Tibial artery (tissue), 4 donors: ENCODE results near the gene ADGRL4.
A peak's percentile ranks its signal among the peaks of the same experiment; 100 is the strongest.

Source experiments
- DNase-seq, 2 donors: peaks; one replicate each; pipeline ENCODE4 v3.0.0-alpha.2; 2019
- H3K27ac ChIP-seq, 2 donors: fragments of 200-600 bp; sonication (generic) in 1 of 2; 1 replicate in 1 of 2; 2 replicates in 1 of 2; pipeline ENCODE4 v1.5.1; 2018 to 2019; ENCODE audit warnings: mild to moderate bottlenecking in 1 of 2
- H3K27me3 ChIP-seq, 2 donors: fragments of 200-600 bp; sonication (generic) in 1 of 2; one replicate each; pipeline versions ENCODE4 v1.5.1 to v1.6.0; 2016 to 2019
- H3K36me3 ChIP-seq, 3 donors: fragments of 200-600 bp; sonication (generic) in 2 of 3; one replicate each; pipeline ENCODE4 v1.5.1; 2016 to 2019; ENCODE audit warnings: mild to moderate bottlenecking in 2 of 3
- H3K4me1 ChIP-seq, 4 donors: fragments of 200-600 bp; sonication (generic) in 2 of 4; 1 replicate in 3 of 4; 2 replicates in 1 of 4; pipeline ENCODE4 v1.5.1; 2016 to 2019
- H3K4me3 ChIP-seq, 2 donors: fragments of 200-600 bp; sonication (generic) in 1 of 2; 1 replicate in 1 of 2; 2 replicates in 1 of 2; pipeline ENCODE4 v1.5.1; 2018 to 2019; ENCODE audit warnings: mild to moderate bottlenecking in 2 of 2
- H3K9me3 ChIP-seq, 3 donors: fragments of 200-600 bp; sonication (generic) in 1 of 3; one replicate each; pipeline ENCODE4 v1.5.1; 2016 to 2019
- intact Hi-C: fragments of 100-400 bp; cut with DNase I; formaldehyde crosslinking; loops from one replicate; pipeline ENCODE4 v1.15.0; 2023; ENCODE audit warnings: low total_unique reads
- TF ChIP-seq, protein P1 (sequence below), 2 experiments: fragments of 200-600 bp in 1 of 2; fragments of 450-650 bp in 1 of 2; IDR thresholded peaks; one replicate each; pipeline ENCODE4 v1.5.1; 2017 to 2019; ENCODE audit warnings: antibody characterized with exemption in 2 of 2, mild to moderate bottlenecking in 1 of 2, moderate library complexity in 1 of 2

ADGRL4 gene

DNA sequence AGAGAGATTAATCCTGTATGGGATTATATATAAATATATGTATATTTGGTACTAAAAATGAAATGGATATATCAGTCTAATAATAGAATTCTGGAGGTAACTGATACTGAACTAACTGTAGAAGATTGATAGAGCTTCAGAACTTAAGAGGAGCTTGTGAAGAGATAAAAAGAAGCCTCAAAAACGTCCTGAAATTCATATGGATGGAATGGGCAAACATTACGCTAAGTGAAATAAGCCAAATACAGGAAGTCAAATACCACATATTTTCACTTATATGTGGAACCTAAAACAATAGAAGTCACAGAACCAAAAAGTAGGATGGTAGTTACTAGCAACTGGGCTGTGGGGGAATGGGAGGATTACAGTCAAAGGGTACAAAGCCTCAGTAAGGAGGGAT lies 36.0 kb upstream of the ADGRL4 start:
- DNase-seq = no peak
- H3K27ac ChIP-seq = no peak overlapping the region
- H3K27me3 ChIP-seq = no peaks in the 10 kb centered on the region
- H3K9me3 ChIP-seq = no peaks in the 10 kb centered on the region
- intact Hi-C loops = no loop called here
- no peaks in the 10 kb centered on the region for H3K36me3 ChIP-seq
- no peaks in the 10 kb centered on the region for H3K4me1 ChIP-seq
- TF ChIP-seq, protein P1, sequence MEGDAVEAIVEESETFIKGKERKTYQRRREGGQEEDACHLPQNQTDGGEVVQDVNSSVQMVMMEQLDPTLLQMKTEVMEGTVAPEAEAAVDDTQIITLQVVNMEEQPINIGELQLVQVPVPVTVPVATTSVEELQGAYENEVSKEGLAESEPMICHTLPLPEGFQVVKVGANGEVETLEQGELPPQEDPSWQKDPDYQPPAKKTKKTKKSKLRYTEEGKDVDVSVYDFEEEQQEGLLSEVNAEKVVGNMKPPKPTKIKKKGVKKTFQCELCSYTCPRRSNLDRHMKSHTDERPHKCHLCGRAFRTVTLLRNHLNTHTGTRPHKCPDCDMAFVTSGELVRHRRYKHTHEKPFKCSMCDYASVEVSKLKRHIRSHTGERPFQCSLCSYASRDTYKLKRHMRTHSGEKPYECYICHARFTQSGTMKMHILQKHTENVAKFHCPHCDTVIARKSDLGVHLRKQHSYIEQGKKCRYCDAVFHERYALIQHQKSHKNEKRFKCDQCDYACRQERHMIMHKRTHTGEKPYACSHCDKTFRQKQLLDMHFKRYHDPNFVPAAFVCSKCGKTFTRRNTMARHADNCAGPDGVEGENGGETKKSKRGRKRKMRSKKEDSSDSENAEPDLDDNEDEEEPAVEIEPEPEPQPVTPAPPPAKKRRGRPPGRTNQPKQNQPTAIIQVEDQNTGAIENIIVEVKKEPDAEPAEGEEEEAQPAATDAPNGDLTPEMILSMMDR (IDR thresholded peaks at IDR 0.05) = no peak
- H3K4me3 ChIP-seq = no peak overlapping the region

DNA sequence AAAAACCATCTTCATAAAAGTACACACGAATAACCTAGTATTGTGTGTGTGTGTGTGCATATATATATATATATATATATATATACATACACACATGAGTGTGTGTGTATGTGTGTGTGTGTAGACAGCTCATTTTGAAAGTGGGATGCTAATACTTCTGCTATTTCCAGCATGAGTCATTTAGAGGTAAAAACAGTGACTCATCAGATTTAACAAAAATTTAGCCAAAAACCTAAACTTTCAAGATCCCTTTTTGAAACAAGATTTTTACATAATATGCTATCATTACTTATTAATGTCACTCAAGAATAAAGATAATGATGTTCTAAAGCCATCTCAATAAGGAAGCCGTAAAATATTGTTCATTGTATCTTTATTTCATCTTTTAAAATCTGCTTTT lies 35.6 kb upstream of the ADGRL4 start:
- DNase-seq = no peak
- Histone ChIP-seq H3K27ac (no peak overlapping the region), H3K27me3 (no peaks in the 10 kb centered on the region), H3K9me3 (peaks cover 0 to 3% (median 0%) of the 10 kb centered on the region in 3 donors), H3K36me3 (no peaks in the 10 kb centered on the region), H3K4me3 (no peak overlapping the region), H3K4me1 (no peaks in the 10 kb centered on the region)
- intact Hi-C loops = no loop called here
- TF ChIP-seq, protein P1 (IDR thresholded peaks at IDR 0.05) = no peak

DNA sequence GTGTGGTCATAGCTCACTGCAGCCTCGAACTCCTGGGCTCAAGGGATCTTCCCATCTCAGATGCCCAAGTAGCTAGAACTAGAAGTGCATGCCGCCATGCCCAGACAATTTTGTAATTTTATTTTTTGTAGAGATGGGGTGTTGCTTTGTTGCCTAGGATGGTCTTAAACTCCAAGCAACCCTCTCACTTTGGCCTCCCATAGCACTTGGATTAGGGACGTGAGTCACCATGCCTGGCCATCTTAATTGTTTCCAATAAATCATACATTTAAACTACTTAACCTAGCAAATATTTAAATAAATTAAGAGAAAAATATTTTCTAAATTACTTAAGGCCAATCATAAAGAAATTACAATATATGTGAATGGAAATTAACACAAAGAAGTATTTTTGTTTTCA lies 35.1 kb upstream of the ADGRL4 start:
- no peak overlapping the region for H3K27ac ChIP-seq
- H3K36me3 ChIP-seq = no peaks in the 10 kb centered on the region
- no peaks in the 10 kb centered on the region for H3K27me3 ChIP-seq
- DNase-seq = no peak
- H3K4me1 ChIP-seq = no peaks in the 10 kb centered on the region
- H3K4me3 ChIP-seq = no peak overlapping the region
- H3K9me3 ChIP-seq = peaks cover 0 to 8% (median 0%) of the 10 kb centered on the region in 3 donors
- TF ChIP-seq, protein P1 (IDR thresholded peaks at IDR 0.05) = no peak
- intact Hi-C loops = no loop called here

DNA sequence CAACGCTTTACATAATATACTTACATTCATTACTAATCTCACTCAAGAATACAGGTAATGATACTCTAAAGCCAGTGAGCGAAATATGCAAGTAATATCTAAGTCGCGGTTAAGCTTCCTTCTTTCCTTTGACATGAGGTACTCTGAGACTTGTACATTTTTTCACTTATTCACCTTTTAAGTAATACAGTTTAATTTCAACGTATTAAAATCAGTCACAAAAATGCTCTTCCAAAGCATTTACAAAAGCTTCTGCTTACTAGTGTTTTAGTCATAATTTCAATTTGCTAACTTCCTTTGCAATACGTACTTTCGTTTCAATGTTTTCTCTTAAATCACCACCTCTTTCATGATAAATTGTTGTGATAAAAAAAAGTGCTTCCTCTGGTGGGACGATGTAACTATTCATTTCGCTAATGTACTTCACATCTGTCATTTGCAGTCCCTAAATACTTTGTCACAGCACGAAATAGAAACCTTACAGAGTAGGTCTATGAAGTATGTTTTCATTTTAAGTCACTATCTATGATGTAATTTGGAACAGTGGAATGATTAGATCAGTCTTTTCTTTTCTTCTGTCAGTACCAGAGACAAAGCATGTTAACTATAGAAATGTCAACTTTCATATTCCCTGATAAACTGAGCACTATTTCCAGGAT lies 34.0 kb upstream of the ADGRL4 start:
- H3K9me3 ChIP-seq = peaks cover 0 to 9% (median 0%) of the 10 kb centered on the region in 3 donors
- H3K36me3 ChIP-seq = no peaks in the 10 kb centered on the region
- intact Hi-C loops = no loop called here
- TF ChIP-seq, protein P1 (IDR thresholded peaks at IDR 0.05) = no peak
- no peaks in the 10 kb centered on the region for H3K4me1 ChIP-seq
- H3K4me3 ChIP-seq = peak overlapping the region in 1 of 2 donors; percentile 20
- H3K27me3 ChIP-seq = no peaks in the 10 kb centered on the region
- no peak for DNase-seq
- H3K27ac ChIP-seq = no peak overlapping the region

DNA sequence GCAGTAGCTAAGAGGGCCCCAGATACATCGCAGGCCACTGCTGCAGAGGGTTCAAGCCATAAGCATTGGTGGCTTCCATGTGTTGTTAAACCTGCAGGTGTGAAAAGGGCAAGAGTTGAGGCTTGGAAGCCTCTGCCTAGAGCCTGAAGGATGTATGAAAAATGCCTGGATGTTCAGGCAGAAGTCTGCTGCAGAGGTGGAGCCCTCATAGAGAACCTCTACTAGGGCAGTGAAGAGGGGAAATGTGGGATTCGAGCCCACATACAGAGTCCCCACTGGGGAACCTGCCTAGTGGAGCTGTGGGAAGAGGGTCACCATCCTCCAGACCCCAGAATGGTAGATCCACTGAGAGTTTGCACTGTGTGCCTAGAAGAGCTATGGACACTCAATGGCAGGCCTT lies 30.6 kb upstream of the ADGRL4 start:
- TF ChIP-seq, protein P1 (IDR thresholded peaks at IDR 0.05) = no peak
- no peak overlapping the region for H3K4me3 ChIP-seq
- intact Hi-C loops = no loop called here
- H3K36me3 ChIP-seq = no peaks in the 10 kb centered on the region
- peaks cover 0 to 9% (median 0%) of the 10 kb centered on the region in 3 donors for H3K9me3 ChIP-seq
- no peaks in the 10 kb centered on the region for H3K4me1 ChIP-seq
- no peak overlapping the region for H3K27ac ChIP-seq
- no peaks in the 10 kb centered on the region for H3K27me3 ChIP-seq
- DNase-seq = no peak

DNA sequence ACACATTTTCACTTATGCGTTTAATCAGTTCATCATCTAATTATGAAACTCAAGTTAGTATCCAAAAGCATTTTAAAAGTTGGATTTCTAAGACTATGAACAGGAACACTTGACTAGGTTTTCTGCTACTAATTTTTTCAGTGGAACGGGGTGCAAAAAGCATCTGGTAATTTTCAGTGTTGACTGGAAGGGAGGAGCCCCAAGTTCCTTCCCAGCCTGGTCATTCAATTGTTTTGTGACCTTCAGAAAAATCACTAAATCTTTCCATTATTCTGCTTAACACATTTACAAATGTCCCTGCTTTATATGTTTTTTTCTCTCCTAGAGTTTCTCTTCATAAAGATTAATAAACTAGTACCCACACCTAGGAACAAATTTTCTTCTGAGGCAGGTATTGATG lies 6.0 kb upstream of the ADGRL4 start:
- no peak overlapping the region for H3K27ac ChIP-seq
- no peaks in the 10 kb centered on the region for H3K9me3 ChIP-seq

More for the DNA sequence above, 6.0 kb upstream of the ADGRL4 start:
- Histone ChIP-seq H3K36me3 (no peaks in the 10 kb centered on the region), H3K27me3 (no peaks in the 10 kb centered on the region), H3K4me1 (no peaks in the 10 kb centered on the region), H3K4me3 (no peak overlapping the region)
- TF ChIP-seq, protein P1 (IDR thresholded peaks at IDR 0.05) = no peak
- DNase-seq = no peak
- intact Hi-C loops = no loop called here
